PFSK-1 (cell line): ENCODE results near the gene NRP2.

Experiments used
- POLR2AphosphoS5 ChIP-seq: IDR thresholded peaks from 2 replicates; pipeline ENCODE4 v1.6.1; 2012; ENCODE audit warnings: low read depth, mild to moderate bottlenecking, control low read depth, low read length, moderate library complexity
- SIN3A ChIP-seq: IDR thresholded peaks from 2 replicates; pipeline ENCODE4 v1.6.1; 2012; ENCODE audit warnings: mild to moderate bottlenecking, low read length, moderate library complexity, borderline replicate concordance; ENCODE audit not compliant: insufficient read depth
- TF ChIP-seq, protein P1 (sequence below), 2 experiments: IDR thresholded peaks; 2 replicates each; pipeline versions ENCODE4 v1.6.1 to v1.8.0; 2011 to 2012; ENCODE audit warnings: low read depth in 2 of 2, low read length in 2 of 2, control low read depth in 1 of 2, inconsistent platforms in 1 of 2, mild to moderate bottlenecking in 1 of 2, moderate library complexity in 1 of 2; ENCODE audit not compliant: insufficient read depth in 1 of 2

DNA sequence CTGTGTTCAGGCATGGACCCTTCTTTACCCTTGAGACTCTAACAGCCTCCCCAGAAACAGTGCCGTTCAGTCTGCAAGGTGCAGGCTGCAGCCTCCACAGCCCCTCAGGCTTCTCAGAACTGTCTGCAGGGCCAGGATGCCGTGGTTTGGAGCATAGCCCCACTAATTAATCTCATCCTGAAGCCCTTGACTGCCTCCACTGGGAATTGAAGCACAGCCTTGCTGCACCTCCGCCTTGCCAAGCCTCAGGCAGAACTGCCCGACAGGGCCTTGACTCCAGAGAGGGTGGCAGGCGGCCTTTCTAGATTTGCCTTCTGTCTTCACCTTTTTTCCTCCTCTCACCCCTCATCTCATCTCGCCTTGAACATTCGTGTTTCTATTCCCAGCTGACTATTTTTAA lies 119.8 kb downstream of the NRP2 start:
- TF ChIP-seq, protein P1, sequence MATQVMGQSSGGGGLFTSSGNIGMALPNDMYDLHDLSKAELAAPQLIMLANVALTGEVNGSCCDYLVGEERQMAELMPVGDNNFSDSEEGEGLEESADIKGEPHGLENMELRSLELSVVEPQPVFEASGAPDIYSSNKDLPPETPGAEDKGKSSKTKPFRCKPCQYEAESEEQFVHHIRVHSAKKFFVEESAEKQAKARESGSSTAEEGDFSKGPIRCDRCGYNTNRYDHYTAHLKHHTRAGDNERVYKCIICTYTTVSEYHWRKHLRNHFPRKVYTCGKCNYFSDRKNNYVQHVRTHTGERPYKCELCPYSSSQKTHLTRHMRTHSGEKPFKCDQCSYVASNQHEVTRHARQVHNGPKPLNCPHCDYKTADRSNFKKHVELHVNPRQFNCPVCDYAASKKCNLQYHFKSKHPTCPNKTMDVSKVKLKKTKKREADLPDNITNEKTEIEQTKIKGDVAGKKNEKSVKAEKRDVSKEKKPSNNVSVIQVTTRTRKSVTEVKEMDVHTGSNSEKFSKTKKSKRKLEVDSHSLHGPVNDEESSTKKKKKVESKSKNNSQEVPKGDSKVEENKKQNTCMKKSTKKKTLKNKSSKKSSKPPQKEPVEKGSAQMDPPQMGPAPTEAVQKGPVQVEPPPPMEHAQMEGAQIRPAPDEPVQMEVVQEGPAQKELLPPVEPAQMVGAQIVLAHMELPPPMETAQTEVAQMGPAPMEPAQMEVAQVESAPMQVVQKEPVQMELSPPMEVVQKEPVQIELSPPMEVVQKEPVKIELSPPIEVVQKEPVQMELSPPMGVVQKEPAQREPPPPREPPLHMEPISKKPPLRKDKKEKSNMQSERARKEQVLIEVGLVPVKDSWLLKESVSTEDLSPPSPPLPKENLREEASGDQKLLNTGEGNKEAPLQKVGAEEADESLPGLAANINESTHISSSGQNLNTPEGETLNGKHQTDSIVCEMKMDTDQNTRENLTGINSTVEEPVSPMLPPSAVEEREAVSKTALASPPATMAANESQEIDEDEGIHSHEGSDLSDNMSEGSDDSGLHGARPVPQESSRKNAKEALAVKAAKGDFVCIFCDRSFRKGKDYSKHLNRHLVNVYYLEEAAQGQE (IDR thresholded peaks at IDR 0.05; ENCODE audit: insufficient read depth in 1 of 2, low read depth in 2 of 2, low read length in 2 of 2) = no peak
- TF ChIP-seq POLR2AphosphoS5 (no peak), SIN3A (no peak)
